Stimulated activated CD4-positive, alpha-beta T cell treated with anti-CD3 and anti-CD28 coated beads, Interleukin-2, amount 100 ng/mL, for 48 hours (primary cell): ENCODE measurements around the gene PPM1J.

Source experiments
- DNase-seq, 2 donors: peaks; one replicate each; pipeline ENCODE4 v3.0.0-alpha.2; 2020

PPM1J gene

GRCh38 chr1:112686417-112686816 is 28.7 kb downstream of the PPM1J start:
- no peak for DNase-seq

GRCh38 chr1:112685913-112686312 is 29.2 kb downstream of the PPM1J start:
- no peak for DNase-seq

GRCh38 chr1:112678605-112679004 is 36.5 kb downstream of the PPM1J start:
- DNase-seq = no peak

DNA sequence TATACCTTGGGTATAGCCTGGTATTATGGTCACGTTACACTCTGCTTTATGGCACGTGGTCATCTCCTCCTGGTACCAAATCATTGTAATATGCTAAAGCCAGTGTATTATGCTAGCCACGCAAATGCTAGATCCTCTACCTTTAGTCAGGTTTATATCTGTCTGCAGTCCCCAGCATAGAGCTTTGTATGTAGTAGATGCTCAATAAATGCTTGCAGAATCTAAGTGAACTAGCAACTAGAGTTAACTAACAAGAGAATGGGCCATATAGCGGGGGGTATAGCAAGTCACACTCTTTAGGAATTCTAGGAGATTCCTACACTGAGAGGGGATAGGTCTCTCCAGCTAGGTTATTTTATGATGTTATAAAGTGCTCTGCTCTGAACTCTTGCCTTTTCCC is 37.6 kb downstream of the PPM1J start:
- DNase-seq = no peak

DNA sequence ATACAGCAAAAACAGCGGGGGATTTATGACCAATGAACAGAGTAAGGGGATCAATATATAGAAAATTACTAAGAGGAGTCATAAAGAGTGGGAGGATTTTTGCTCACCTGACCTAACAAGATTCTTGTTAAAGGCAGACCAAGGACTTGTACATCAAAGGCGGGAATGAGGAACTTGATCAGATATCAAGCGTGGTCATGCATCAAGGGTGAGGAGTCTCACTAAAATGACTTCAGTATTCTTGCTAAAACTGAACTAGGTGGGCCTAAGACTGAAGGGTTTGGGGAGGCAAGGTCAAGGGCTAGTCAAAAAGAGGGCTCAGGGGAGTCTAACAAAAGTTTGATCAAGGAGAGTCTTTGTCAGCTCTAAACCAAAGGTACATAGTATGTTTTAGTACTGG is 38.6 kb downstream of the PPM1J start:
- no peak for DNase-seq

- no peak for DNase-seq
Measured at GRCh38 chr1:112675728-112676381, 39.3 kb downstream of the PPM1J start.

DNA sequence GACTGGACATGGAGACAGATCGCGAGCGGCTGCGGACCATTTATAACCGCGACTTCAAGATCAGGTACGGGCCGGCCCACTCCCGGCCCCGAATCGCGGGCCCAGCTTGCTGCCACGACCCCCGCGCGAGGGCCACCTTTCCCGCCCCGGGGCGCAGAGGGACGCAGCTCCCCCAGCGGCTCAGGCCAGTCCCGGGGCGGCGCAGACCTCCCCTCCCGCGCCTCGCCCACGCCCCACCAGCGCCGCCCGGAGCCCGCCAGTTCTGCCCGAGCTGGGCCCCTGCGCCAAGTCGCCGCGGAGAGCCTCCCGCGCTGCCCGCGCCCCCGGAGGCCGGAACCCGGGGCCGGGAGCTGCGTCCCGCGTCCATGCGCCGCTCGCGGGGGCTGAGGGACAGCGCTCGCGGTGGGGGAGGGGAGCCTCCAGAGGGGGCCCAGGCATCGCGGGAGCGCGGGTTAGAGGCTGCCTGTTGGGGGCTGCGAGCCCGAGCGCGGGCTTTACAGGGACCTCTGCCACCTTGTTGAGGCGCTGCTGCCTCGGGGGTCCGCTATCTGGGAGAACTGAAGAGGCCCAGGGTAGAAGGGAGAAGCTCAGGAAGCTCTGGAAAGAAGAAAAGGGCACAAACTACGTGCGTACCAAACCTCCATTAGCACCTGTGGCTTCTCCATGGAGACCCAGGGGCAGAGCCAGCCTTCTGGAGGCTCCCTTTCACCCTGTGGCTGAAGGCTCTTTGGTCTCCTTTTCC is 40.0 kb downstream of the PPM1J start:
- peak; percentile 24 to 44 for DNase-seq

DNA sequence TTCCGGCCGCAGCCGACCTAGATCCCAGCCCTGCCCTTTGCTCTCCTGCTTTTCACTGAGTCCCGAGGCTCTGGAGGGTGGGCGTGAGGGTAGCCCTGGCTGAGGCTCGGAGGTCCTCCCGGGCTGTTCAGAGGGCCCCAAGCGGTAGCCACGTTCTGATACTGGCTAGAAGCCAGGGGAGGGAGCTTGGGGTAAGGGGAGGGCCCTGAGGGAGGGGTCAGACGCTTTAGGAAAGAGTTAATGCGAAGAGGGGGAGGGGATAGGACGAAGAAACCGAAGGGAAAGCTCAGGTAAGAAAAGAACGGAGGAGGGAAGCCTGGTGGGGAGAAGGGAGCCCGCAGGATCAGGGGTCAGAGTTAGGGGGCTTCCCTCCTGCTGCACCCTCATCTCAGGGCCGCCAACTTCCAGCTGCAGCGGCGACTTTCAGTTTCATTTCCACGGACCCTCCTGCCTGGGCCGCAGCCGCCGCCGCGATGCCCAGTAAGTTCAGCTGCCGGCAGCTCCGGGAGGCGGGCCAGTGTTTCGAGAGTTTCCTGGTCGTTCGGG is 40.6 kb downstream of the PPM1J start, which contains the start of gene MOV10:
MOV10 (plus strand) TSS at position 220 of the 546 bp plus-strand sequence; CDS start at position 474, 254 bp downstream.
- peak; percentile 51 to 55 for DNase-seq

- no peak for DNase-seq
Measured at GRCh38 chr1:112673592-112674439, 41.3 kb downstream of the PPM1J start.

DNA sequence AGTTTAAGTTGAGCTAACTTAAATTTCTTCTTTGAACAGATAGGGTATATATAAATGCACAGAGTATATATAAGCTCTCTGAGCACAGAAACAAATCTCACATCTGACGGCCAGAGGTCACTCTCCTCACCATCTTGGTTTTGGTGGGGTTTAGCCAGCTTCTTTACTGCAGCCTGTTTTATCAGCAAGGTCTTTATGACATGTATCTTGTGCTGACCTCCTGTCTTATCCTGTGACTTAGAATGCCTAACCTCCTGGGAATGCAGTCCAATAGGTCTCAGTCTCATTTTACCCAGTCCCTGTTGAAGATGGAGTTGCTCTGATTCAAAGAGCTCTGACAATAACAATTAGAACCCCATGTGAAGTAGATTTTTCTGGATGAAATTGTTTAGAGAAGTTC is 42.3 kb downstream of the PPM1J start:
- no peak for DNase-seq

DNA sequence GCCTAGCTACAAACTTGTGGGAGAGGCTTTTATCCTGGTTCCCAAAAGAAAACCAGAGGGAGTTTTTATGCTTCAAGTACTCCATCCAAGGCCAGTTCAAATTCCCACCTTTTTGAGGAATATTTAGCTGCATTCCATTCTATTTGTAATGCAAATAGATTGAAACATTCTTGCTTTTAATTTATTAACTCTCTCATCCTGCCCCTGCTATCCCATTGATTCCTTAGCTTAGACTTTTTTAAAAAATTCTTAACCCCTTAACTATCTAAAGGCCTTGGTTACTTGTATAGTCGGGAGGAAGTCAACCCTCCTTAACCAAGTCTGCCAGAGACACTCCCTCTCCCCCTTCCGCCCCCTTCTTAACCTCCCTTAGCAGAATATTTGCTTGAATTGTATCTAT is 43.1 kb downstream of the PPM1J start:
- DNase-seq = no peak

DNA sequence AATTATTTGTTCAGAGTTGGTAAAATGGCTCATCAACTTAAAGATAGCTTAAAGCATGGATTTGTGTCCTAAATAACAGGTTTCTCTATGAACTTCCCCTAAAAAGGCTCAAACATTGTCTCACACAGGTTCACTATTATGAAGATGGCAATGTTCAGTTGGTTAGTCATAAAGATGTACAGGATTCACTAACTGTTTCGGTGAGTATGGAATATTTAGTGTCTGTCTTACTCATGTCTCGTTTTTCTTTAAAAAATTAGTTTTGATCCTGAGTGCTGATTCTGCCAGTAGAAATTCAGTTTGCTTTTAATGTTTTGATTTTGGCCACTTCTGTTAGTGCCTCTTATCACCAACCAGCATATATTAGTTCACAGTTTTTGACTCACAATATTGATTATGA is 48.2 kb downstream of the PPM1J start:
- no peak for DNase-seq

- no peak for DNase-seq
Measured at GRCh38 chr1:112665857-112666256, 49.3 kb downstream of the PPM1J start.
